ENCODE measurements around the gene SLC28A1. TPM values are rescaled to one million over a fixed set of nuclear protein-coding genes. Genes with fewer than 3 reads are reported as not detected.

Gene SLC28A1
- total and polyA plus RNA-seq, 2 donors (not counting 1 experiment from before 2014, with no cell fraction given): not detected

DNA sequence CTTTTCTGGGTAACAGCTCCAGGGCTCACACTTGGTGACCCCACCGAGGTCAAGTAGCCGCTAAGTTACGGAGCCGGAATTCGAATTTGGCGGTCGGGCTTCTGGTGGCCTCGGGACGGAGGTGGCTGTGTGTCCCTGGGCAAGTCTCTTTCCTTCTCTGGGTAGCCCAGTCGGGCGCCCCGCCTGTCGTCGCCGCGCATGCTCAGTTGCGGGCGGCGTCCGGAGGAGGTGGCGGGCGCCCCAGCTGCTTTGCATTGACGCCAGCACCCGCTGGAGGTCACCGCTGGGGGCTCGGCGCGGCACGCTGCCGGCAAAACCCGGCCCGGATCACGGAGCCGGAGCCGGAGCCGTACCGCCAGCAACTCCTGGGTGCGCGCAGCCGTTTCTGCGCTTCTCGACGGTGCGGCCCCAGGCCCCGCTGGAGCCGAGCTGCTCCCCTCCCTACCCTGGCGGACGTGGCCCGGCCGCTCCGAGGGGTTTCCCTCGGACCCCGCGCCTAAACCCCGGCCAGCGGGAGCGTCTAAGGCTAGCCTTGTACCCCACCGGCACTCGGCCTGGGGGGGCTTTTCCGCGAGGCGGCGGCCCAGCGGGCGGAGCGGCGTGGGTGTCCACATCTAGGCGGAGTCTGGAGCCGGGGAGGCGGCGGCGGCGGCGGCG is 96.7 kb downstream of the SLC28A1 start:
- Histone ChIP-seq H3K4me1 (ENCODE audit: control insufficient read depth in 2 of 2, insufficient read depth in 2 of 2, low read length in 2 of 2) (peaks cover 21 to 22% of the 10 kb centered on the region in 2 donors), H3K27me3 (replicated peaks in 1 of 4; ENCODE audit: control extremely low read depth in 1 of 4, control insufficient read depth in 3 of 4, insufficient read depth in 4 of 4, low read length in 3 of 4) (no peaks in the 10 kb centered on the region), H3K79me2 (ENCODE audit: control insufficient read depth, insufficient read depth, low read length) (peaks cover 36% of the 10 kb centered on the region), H3K4me3 (ENCODE audit: control extremely low read depth in 1 of 5, extremely low read depth in 1 of 5, insufficient read depth in 1 of 5, low read depth in 2 of 5, low read length in 4 of 5) (peak overlapping the region; percentile 66 to 97 (median 79)), H4K20me1 (ENCODE audit: control insufficient read depth, insufficient read depth, low read length, poor library complexity, severe bottlenecking) (no peaks in the 10 kb centered on the region), H2AFZ (ENCODE audit: insufficient read depth, low read depth, low read length, poor library complexity, severe bottlenecking) (peak overlapping the region; percentile 87), H3K9me3 (ENCODE audit: control extremely low read depth in 1 of 3, control insufficient read depth in 2 of 3, insufficient read depth in 1 of 3, low read length in 2 of 3) (no peaks in the 10 kb centered on the region), H3K27ac (ENCODE audit: low read length in 2 of 2) (peak overlapping the region; percentile 97), H3K36me3 (replicated peaks in 1 of 2; ENCODE audit: control extremely low read depth in 1 of 2, control insufficient read depth in 1 of 2, extremely low read depth in 1 of 2, insufficient read depth in 2 of 2, low read length in 1 of 2) (no peaks in the 10 kb centered on the region), H3K4me2 (replicated peaks; ENCODE audit: low read depth, low read length, poor library complexity, severe bottlenecking) (peak overlapping the region; percentile 86), H3K9ac (ENCODE audit: low read length) (peak overlapping the region; percentile 74)
- POLR2A ChIA-PET: interaction anchor here (0.5 to 1.3 kb wide), 8 partner anchors 33 to 410 kb away, joined by 3 to 7 read pairs (median 4); partner anchors contain the start of gene WDR73
- WGBS (ENCODE audit: insufficient coverage): under 1% methylated on average over 73 of the region's 75 CpGs
- peak; percentile 72 for ATAC-seq (ENCODE audit: low read depth)
- Mint-ChIP-seq H3K27me3 (no peaks in the 10 kb centered on the region), H3K4me3 (peak overlapping the region; percentile 96), H3K4me1 (peaks cover 41% of the 10 kb centered on the region), H3K27ac (peak overlapping the region; percentile 97), H3K9me3 (ENCODE audit: insufficient read depth) (no peaks in the 10 kb centered on the region)
- peak; percentile 98 for DNase-seq
- intact Hi-C loops (cut with micrococcal nuclease): loop anchor here (2.0 to 10.0 kb wide), 7 partner anchors 30 to 726 kb away; partner anchors contain the start of genes SEC11A and ZNF592
- CTCF ChIA-PET: interaction anchor here (0.6 to 3.4 kb wide), 9 partner anchors 16 to 410 kb away, joined by 3 to 15 read pairs (median 3); no protein-coding TSS in a partner anchor
- TF ChIP-seq, protein P1, sequence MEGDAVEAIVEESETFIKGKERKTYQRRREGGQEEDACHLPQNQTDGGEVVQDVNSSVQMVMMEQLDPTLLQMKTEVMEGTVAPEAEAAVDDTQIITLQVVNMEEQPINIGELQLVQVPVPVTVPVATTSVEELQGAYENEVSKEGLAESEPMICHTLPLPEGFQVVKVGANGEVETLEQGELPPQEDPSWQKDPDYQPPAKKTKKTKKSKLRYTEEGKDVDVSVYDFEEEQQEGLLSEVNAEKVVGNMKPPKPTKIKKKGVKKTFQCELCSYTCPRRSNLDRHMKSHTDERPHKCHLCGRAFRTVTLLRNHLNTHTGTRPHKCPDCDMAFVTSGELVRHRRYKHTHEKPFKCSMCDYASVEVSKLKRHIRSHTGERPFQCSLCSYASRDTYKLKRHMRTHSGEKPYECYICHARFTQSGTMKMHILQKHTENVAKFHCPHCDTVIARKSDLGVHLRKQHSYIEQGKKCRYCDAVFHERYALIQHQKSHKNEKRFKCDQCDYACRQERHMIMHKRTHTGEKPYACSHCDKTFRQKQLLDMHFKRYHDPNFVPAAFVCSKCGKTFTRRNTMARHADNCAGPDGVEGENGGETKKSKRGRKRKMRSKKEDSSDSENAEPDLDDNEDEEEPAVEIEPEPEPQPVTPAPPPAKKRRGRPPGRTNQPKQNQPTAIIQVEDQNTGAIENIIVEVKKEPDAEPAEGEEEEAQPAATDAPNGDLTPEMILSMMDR (IDR thresholded peaks at IDR 0.05): no peak
- TF ChIP-seq EZH2 (IDR thresholded peaks at IDR 0.05; ENCODE audit: borderline replicate concordance, insufficient read depth, low read depth, low read length, poor library complexity, severe bottlenecking): no peak

All from B cell (primary cell).